K562 (cell line): ENCODE data around the gene APCDD1L.

Experiments used
- ELF4 ChIP-seq: fragments of 450-650 bp; formaldehyde crosslinking; IDR thresholded peaks from 2 replicates; pipeline ENCODE4 v1.4.0; 2022; ENCODE audit warnings: missing genetic modification characterization
- ESRRB ChIP-seq: fragments of 250-450 bp; sonication (Bioruptor Pico); IDR thresholded peaks from 2 replicates; pipeline ENCODE4 v1.5.0; 2020; ENCODE audit warnings: mild to moderate bottlenecking, moderate library complexity, borderline replicate concordance
- FOXK1 ChIP-seq: sonication (generic); formaldehyde crosslinking; IDR thresholded peaks from 2 replicates; pipeline ENCODE4 v1.8.0; 2022; ENCODE audit warnings: missing genetic modification reagents, mild to moderate bottlenecking, borderline replicate concordance
- HCFC1 ChIP-seq: IDR thresholded peaks from 2 replicates; pipeline ENCODE4 v1.6.1; 2012; ENCODE audit warnings: low read depth, low read length, improper control_type of control experiment
- HDAC3 ChIP-seq: fragments of 450-650 bp; IDR thresholded peaks from 2 replicates; pipeline ENCODE4 v1.6.1; 2018; ENCODE audit warnings: borderline replicate concordance, mild to moderate bottlenecking, moderate library complexity; ENCODE audit not compliant: partially characterized antibody
- POLR2AphosphoS5 ChIP-seq: IDR thresholded peaks from 2 replicates; pipeline ENCODE4 v1.6.1; 2011; ENCODE audit warnings: mild to moderate bottlenecking, low read depth, low read length, moderate library complexity; ENCODE audit not compliant: control insufficient read depth, insufficient read depth
- TOE1 ChIP-seq, 2 experiments: fragments of 450-650 bp in 1 of 2; sonication (generic) in 1 of 2; formaldehyde crosslinking in 1 of 2; IDR thresholded peaks; 2 replicates each; pipeline versions ENCODE4 v1.7.1 to v1.8.0; 2016 to 2022; ENCODE audit warnings: borderline replicate concordance in 2 of 2, mild to moderate bottlenecking in 2 of 2, antibody characterized with exemption in 1 of 2, inconsistent platforms in 1 of 2, low read depth in 1 of 2, missing genetic modification reagents in 1 of 2, moderate library complexity in 1 of 2
- ZBTB7A ChIP-seq: IDR thresholded peaks from 2 replicates; pipeline ENCODE4 v1.6.1; 2011; ENCODE audit warnings: low read depth, mild to moderate bottlenecking, low read length, moderate library complexity, borderline replicate concordance; ENCODE audit not compliant: control insufficient read depth
- ZNF282 ChIP-seq: sonication (generic); formaldehyde crosslinking; IDR thresholded peaks from 2 replicates; pipeline ENCODE4 v1.8.1; 2023; ENCODE audit warnings: missing genetic modification reagents
- ZNF76 ChIP-seq: fragments of 250-450 bp; sonication (Bioruptor Pico); IDR thresholded peaks from 2 replicates; pipeline ENCODE4 v1.4.0; 2020; ENCODE audit warnings: mild to moderate bottlenecking, moderate library complexity, borderline replicate concordance
- TF ChIP-seq, protein P1 (sequence below), 3 experiments: IDR thresholded peaks in 2 of 3; conservative IDR thresholded peaks in 1 of 3; 2 replicates each; pipeline ENCODE4 v1.5.1; 2011 to 2012; ENCODE audit warnings: low read length in 3 of 3, mild to moderate bottlenecking in 3 of 3, control low read depth in 2 of 3, improper control_type of control experiment in 1 of 3, inconsistent platforms in 1 of 3, low read depth in 1 of 3, mixed read lengths in 1 of 3, moderate library complexity in 1 of 3; ENCODE audit not compliant: insufficient read depth in 2 of 3

DNA sequence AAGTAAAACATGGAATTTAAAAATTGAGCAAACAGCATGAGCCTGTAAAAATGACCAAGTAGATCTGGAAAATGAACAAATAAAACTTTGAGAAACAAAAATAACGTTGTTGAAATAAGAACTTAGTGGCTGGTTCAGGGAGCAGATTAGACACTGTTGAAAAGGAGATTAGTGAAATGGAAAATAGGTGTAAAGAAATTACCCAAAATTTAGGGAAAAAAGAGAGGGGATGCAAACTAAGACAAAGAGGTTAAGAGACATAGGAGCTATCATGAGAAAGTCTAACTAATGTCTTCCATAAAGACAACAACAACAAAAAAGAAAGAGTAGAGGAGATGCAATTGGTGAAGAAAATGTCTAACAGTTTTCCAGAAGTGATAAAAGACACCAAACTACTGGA, 29.0 kb downstream of the APCDD1L start:
- TF ChIP-seq HCFC1 (no peak), ZBTB7A (no peak), ELF4 (no peak), HDAC3 (no peak), FOXK1 (no peak), ZNF282 (CRISPR knock-in tag) (no peak), TOE1 (IDR thresholded peaks at IDR 0.05; ENCODE audit: borderline replicate concordance) (no peak), TOE1 (CRISPR knock-in tag; IDR thresholded peaks at IDR 0.05; ENCODE audit: borderline replicate concordance, low read depth) (no peak), ESRRB (CRISPR knock-in tag) (no peak), ZNF76 (CRISPR knock-in tag) (no peak), POLR2AphosphoS5 (no peak)
- TF ChIP-seq, protein P1, sequence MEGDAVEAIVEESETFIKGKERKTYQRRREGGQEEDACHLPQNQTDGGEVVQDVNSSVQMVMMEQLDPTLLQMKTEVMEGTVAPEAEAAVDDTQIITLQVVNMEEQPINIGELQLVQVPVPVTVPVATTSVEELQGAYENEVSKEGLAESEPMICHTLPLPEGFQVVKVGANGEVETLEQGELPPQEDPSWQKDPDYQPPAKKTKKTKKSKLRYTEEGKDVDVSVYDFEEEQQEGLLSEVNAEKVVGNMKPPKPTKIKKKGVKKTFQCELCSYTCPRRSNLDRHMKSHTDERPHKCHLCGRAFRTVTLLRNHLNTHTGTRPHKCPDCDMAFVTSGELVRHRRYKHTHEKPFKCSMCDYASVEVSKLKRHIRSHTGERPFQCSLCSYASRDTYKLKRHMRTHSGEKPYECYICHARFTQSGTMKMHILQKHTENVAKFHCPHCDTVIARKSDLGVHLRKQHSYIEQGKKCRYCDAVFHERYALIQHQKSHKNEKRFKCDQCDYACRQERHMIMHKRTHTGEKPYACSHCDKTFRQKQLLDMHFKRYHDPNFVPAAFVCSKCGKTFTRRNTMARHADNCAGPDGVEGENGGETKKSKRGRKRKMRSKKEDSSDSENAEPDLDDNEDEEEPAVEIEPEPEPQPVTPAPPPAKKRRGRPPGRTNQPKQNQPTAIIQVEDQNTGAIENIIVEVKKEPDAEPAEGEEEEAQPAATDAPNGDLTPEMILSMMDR (IDR thresholded peaks at IDR 0.05 in 2 of 3, conservative IDR thresholded peaks at IDR 0.05 in 1 of 3; ENCODE audit: insufficient read depth in 2 of 3, low read depth in 1 of 3, low read length in 3 of 3), result no peak
